ENCODE data around the gene EPC2. TPM values are rescaled to one million over a fixed set of nuclear protein-coding genes. Genes with fewer than 3 reads are reported as not detected.

The EPC2 gene
- total and polyA plus RNA-seq, 2 experiments from 2014 or later = 6.3 to 27.0 TPM

GRCh38 chr2:148810081-148810480 lies 165.5 kb downstream of the EPC2 start:
- Mint-ChIP-seq H3K27me3 (ENCODE audit: insufficient read depth, low read depth, poor library complexity) (peaks cover 12% of the 10 kb centered on the region), H3K9me3 (peaks cover 10% of the 10 kb centered on the region)
- TF ChIP-seq CREB1 (CRISPR knock-in tag; IDR thresholded peaks at IDR 0.05; ENCODE audit: low read depth) (no peak), NANOG (IDR thresholded peaks at IDR 0.05; ENCODE audit: borderline replicate concordance) (no peak), POLR2AphosphoS5 (IDR thresholded peaks at IDR 0.05; ENCODE audit: low read depth) (no peak), EZH2 (IDR thresholded peaks at IDR 0.05; ENCODE audit: low read depth, unreplicated experiment) (no peak), REST (IDR thresholded peaks at IDR 0.05; ENCODE audit: unreplicated experiment) (no peak), ZNF462 (CRISPR knock-in tag; IDR thresholded peaks at IDR 0.05) (no peak), ZNF114 (CRISPR knock-in tag; IDR thresholded peaks at IDR 0.05) (no peak)

More at GRCh38 chr2:148810081-148810480, 165.5 kb downstream of the EPC2 start:
- H3F3A ChIP-seq (replicated peaks; ENCODE audit: low read depth) = no peaks in the 10 kb centered on the region
- no peaks in the 10 kb centered on the region for H3K79me2 ChIP-seq (replicated peaks; ENCODE audit: insufficient read depth)
- H3K9me2 ChIP-seq (ENCODE audit: insufficient read depth) = no peaks in the 10 kb centered on the region
- H3K27me3 ChIP-seq (ENCODE audit: insufficient read depth) = no peaks in the 10 kb centered on the region
- peak overlapping the region; percentile 49 for H2AFZ ChIP-seq
- DNase-seq (ENCODE audit: low spot score) (no peak), ATAC-seq (no peak)
- H3K27ac ChIP-seq (ENCODE audit: low read depth) = no peak overlapping the region
- Mint-ChIP-seq H3K27ac (no peak overlapping the region), H3K4me1 (peaks cover 31% of the 10 kb centered on the region), H3K36me3 (ENCODE audit: low read depth) (peaks cover 7% of the 10 kb centered on the region; the same call in 1 of the 3 replicates), H3K4me3 (no peak overlapping the region)
- peaks cover 19% of the 10 kb centered on the region for H3K4me1 ChIP-seq (ENCODE audit: insufficient read depth)
- H3K4me2 ChIP-seq = no peak overlapping the region
- no peaks in the 10 kb centered on the region for H4K20me1 ChIP-seq (replicated peaks; ENCODE audit: insufficient read depth)
- no peak overlapping the region for H3K4me3 ChIP-seq
- no peaks in the 10 kb centered on the region for H3K36me3 ChIP-seq (ENCODE audit: insufficient read depth)

Data from GM23338 (cell line).